ENCODE measurements around the gene WDR20.

WDR20 gene

DNA sequence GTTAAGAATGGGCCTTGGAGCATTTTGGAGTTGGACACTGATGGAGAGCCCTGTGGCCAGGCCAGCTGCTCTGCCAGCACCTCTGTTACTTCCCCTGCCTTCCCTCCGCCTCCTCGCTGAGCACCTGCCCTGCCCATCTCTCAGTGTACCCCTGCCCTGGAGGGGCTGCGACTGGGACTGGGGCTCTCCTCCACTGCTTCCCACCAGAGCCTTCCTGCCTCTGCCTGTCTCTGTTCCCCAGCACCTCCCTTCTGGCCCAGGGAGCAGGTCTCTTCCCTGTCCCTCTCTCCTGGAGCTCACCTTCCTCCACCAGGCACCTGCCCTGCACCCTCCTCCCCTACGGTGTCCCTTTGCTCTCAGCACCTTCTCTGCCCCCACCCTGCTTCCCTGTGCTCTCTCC is 62.1 kb downstream of the WDR20 start:
- DNase-seq = no peak

DNA sequence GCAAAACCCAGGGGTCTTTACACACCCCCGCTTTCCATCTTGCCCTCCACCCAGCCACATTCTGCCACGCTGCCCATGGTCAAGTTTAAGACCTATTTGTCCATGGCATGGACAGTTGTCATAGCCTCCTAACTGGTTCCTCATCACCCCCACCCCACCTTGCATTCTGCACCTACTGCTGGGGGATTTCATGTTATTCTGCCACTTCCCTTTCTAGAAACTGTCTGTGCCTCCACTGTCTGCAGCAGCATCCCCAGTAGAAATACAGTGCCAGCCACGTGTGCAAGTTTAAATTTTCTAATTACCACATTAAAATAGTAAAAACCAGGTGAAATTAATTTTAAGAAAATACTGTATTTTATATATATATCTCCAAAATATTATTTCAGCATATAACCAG is 63.2 kb downstream of the WDR20 start:
- DNase-seq = no peak

DNA sequence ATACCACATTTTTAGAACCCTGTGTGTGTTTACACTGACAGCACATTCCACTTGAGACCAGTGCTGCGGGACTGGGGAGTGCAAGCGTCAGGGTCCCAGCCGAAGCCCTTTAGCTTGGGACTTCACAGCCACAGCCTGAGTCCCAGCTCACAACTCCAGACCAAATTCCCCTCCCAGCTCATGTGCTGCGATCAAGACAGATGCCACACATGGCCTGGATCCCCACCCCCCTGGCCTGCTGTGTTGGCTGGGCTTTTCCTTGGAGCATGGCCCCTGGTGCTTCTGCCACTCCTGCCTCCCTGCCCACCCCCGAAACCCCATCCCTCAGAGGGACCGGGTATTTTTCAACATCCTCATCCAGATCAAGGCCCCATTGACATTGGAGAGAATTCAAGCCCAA is 63.7 kb downstream of the WDR20 start:
- DNase-seq = no peak

DNA sequence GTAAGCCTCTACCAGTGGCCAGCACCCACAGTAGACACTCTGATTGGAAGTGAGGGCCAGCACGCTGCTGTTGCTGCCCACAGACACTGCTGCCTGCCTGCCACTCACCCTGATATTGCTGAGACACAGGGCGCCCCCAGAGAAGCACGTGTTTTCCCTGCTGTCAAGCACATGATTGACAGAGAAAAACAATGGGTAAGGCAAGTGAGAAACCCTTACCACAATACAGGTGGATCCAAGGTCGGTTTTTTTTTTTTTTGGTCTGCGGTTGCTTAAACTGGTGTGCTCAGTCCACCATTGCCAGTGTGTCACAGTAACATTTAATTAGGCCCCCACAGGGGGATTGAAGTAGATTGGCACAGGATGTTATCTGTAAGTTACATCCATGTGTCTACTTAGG is 65.9 kb downstream of the WDR20 start:
- DNase-seq = no peak

DNA sequence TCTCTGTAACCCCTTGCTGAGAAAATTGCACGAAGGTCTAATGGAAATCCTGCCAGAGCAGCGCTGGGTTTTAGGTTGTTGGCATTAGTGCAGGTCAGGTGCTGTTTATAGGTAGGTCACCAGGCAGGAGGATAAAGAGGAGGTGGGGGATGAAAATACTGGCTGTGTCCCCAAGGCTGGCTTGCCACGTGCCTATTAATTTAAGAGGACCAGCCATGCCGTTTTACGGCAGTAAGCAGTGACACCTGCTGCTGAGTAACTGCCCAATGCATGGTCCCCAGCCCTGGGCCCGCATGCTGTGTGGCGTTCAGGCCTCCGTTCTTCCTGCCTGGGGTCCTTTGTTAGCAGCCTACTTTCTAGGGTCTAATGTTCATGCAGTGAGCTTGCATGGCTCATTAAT is 67.2 kb downstream of the WDR20 start:
- DNase-seq = no peak

DNA sequence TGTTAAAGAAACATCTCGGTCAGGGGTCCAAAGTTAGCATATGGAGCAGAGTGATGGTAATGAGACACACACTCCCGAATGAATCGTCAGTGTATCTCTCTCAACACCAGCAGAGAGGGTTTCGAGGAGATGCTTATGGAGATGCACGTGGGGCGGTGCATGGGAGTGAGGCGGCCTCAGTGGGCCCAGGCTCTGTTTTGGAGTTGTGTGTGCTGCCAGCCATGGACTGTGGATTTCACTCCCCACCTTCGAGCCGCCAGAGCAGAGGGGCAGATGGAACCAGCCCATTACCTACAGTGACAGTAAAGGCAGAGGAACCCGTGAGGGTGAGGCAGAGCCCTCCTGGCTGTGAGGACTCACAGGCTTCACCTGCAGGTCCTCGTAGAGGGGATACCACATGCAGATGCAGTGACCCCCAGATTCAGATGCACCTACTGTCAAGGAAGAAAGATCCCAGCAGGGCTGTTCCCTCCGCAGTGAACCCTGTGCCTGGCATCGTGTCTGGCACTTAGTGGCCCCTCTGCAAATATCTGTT is 68.2 kb downstream of the WDR20 start:
- no peak for DNase-seq

DNA sequence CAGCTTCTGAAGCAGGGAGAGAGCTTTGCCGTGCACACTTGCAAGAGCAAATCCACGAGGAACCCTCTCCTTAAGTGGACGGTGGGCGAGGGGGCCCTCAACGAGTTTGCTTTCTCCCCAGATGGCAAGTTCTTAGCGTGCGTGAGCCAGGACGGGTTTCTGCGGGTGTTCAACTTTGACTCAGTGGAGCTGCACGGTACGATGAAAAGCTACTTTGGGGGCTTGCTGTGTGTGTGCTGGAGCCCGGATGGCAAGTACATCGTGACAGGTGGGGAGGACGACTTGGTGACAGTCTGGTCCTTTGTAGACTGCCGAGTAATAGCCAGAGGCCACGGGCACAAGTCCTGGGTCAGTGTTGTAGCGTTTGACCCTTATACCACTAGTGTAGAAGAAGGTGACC is 69.0 kb downstream of the WDR20 start:
- no peak for DNase-seq

DNA sequence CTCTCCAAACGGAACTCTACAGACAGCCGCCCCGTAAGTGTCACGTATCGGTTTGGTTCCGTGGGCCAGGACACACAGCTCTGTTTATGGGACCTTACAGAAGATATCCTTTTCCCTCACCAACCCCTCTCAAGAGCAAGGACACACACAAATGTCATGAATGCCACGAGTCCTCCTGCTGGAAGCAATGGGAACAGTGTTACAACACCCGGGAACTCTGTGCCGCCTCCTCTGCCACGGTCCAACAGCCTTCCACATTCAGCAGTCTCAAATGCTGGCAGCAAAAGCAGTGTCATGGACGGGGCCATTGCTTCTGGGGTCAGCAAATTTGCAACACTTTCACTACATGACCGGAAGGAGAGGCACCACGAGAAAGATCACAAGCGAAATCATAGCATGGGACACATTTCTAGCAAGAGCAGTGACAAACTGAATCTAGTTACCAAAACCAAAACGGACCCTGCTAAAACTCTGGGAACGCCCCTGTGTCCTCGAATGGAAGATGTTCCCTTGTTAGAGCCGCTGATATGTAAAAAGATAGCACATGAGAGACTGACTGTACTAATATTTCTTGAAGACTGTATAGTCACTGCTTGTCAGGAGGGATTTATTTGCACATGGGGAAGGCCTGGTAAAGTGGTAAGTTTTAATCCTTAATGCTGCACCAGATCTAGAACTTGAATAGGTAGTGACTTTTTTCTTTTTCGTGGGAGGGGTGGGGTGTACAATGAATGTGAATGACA is 69.7 kb downstream of the WDR20 start:
- DNase-seq = no peak

DNA sequence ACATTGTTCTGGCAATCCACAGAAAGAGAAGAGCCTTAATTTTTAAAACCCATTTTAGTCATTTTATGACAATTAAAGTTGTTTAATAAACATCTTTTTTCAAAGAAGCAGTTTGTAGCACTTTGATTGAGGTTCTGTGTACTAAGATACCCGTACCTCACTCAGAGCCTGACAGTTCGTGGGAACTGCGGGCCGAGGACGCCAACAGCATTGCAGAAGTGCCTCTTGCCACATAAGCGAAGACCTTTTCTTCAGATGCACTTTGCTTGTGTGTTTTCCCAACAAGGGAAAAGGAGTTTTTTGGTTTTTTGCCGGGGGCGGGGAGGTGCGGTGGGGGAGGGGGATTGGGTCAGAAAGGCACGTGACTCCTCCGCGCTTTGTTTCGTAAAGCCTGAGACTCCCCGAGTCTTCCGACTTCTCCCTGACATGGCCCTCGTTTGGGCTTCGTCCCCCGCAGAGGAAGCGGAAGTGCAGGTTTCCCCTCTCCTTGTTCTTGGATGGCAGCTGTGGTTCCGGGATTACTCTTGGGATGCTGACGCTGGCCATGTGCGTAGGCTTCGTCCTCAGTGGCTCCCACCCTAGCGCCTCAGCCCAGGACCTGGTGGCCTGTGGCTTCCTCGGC is 70.8 kb downstream of the WDR20 start:
- no peak for DNase-seq

DNA sequence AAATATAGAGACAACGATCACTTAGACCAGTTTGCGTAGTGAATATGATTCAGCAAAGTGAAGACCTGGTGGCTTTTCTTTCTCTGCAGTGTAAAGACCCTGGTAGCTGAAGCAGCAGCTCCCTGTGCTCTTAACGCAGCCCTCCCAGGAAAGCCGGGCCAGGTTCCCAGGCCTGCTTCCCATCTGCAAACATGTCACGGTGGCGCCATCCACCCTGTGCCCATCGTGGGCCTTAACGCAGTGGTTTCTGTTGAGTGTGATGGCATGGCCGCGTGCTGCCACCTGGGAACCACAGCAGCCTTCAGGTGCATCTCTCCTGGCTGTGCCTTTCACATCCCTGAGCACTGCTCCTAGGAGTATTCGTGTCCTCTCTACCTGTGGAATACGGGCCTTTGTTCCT is 71.5 kb downstream of the WDR20 start:
- DNase-seq = no peak

DNA sequence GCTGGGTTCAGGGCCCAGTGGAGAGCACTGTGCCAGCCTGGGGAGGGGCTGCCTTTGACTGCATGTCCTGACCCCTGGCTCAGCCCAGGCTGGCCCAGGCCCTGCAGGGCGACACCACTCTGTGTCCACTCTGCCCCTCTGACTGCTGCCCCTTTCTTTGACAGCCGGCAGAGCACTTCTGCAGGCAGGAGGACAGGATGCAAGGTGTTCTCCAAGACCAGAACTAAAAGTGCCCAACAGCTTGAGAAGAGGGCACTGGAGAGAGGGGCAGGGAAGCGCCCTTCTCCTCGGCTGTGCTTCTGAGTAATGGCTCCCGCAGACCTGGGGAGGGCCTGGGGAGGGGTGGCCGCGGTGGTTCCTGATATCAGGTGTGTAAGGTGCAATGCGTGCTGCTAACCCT is 72.7 kb downstream of the WDR20 start:
- no peak for DNase-seq

DNA sequence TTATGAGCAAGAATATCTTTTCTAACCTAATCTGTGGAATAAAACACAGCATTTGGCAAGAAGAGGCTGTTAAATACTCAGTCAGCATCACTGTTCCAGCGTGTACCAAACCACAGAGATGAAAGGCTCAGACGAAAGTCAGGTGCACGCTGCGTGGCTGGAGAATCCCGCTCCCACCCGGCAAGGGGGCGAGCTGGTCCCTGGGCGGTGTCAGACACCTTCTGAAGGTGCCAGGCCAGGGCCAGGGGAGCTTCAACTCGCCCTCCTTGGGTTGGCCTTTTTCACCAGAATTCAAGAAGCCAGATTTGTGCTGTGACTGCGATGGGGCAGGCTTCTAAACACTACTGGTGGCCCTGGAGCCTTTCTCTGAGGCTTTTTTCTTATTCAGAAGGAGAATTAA is 73.1 kb downstream of the WDR20 start:
- no peak for DNase-seq

DNA sequence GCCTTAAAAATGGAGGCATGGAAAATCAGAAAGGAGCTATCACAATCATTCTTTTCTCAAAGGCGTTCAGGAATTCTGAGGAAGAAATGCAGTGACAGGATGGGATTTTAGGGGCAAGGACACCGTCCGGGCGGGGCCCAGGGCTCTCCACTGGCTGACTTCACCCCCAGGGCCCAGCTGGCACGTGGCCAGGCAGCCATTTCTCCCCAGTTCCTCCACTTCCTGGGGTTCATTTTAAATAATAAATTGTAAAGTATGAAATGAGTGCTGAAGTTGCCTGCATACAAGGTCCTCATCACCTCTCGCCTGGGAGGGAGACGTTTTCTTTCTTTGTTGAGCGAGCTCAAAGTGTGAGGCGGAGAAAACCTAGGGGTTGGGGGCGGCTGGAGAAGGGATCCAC is 73.8 kb downstream of the WDR20 start:
- DNase-seq = no peak

DNA sequence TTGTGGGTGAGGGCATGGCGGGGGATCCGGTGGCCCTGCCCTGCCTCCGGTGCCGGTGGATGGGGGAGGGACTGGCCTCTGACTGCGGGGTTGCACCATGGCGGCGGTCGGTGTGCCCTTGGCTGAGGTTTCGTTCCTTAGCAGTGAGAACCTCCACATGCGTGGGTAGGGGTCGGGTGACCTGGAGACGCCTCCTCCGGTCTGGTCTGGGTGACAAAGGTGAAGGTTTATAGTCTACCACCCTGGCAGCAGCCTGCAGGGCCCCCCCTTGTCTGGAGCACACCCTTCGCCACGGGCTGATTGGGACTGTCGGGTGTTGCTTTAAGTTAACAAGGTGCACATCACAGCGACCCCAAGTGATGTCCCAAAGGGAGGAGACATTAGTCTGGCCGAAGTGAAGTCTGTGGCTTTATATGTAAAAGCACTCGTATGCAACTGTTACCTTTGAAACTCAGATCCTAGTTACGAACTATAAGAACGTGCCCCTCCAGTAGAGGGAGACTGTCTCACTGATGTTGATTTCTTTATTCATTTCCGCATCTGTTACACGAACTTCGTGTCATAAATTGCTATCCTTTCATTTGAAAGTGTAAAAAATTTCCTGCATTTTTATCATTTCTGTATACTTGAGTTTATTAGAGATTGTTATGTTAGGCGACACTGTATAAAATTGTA is 74.4 kb downstream of the WDR20 start:
- no peak for DNase-seq

DNA sequence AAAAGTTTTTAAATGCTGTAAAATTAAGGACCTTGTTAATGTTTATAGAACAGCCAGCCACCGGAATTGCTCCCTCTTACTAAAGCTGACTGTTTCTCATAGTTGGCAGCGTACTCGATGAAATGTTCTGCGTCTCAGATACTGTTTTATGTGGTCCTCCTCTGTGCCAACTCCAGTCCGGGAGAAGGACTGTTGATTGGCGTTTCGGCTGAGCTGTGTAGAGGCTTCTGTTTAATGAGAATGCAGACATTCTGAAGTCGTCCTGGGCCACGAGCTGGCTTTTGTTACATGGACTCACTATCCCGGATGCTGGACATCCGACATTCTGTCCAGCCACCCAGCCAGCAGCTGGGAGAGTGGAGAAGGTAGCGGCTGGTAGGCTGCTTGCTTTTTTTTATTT is 75.4 kb downstream of the WDR20 start:
- DNase-seq = no peak

DNA sequence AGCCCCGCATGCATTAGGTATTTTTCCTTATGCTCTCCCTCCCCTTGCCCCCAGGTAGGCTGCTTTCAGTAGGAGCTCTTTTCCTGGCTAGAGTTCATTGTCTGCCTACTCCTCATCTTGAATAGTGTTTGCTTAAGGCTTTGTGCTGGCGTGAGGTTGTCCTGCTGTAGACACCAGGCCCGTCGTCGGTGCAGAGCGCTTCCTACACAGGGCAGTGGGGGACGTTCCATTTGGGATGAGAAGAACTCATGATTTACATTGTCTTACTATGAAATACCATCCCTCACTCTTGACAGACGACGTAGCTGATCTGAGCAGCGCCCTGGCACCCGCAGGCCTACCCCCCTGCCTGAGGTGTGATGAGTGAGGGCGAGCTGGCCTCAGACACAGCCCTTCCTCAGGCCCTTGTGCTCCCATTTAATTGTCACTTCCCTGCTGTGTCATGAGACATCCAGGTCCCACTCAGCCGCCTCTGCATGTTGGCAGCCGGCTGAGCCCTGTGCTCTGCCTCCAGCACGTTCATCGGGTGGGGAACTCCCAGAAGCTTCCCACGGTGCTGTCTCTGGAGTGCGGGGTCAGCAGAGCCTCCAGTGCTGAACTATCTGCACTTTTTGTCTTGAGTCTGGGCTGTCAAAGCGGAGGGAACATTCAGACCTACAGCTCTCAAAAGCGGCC is 76.0 kb downstream of the WDR20 start:
- DNase-seq = no peak

DNA sequence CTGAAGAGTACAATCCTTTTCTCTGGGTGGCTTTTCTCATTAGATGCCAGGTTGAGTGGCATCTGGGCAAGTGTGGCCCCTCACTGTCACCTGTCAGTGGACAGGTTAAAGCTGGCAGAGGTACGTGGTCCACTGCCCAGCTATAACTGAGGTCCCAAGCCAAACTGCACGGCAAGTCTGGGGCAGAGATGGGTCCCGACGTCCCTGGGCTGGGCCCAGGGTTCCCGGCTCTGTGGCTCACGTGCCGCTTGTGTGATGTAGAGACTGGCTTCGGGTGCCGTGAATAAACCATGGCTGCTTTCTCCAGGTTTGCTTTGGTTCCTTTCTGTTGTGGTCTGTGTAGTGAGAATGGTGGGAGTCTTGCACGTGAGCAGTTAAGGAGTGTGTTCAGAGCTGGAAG is 77.7 kb downstream of the WDR20 start:
- DNase-seq = no peak

DNA sequence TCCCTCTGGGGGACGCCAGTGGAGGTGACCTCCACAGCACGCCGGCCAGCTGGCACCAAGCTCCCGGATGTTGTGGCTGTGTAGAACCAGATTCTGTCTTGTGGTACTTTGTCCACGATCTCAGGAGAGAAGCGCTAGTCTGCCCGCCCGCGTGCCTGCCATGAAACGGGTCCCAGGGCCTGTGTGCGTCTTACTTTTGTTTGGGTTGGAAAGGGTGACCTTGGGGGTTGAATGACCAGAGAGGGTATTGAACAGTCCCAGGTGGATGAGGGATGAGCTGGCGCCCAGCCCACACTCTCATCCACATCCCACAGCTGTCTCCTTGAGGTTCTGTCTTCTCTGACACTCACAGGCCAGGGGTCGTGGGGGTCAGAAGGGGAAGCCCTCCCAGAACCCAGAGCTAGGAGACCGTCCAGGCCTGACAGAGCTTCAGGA is 78.3 kb downstream of the WDR20 start:
- DNase-seq = no peak

DNA sequence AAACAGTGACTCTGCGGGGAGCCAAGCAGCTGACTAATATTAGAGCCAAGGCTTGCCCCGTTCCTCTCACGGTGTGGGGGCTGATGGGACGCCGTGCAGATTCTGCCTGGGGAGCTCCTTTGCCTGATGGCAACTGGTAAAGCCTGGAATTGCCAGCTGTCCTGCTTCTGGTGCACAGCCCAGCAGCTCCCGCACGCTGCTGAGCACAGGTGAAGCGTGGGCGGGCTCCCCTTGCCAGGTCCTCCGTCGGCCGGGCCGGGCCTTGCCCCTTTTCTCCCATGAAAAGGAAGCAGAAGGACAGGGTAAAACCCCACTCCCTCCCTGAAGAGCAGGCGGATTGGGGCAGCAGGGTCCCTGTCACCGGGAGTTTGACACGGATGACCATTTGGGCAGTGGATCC is 79.0 kb downstream of the WDR20 start:
- no peak for DNase-seq

DNA sequence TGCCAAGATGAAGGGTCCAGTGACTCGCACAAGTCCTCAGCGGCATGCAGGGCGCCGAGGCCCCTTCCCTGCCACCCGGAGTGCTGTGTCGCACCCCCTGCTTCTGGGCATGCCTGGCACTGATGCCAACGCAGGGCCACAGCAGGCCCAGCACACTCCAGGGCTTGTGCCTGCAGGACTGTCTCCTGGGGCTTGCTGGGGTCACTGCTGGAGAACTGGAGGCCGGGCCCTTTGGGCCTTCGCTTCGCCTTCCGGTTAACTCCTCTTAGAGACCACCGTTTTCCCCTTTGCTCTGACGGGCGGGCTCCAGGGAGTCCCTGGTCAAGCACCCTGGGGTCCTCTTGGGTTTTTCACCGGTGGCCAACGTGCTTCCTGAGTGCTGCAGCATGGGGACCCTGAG is 79.6 kb downstream of the WDR20 start:
- DNase-seq = no peak

DNA sequence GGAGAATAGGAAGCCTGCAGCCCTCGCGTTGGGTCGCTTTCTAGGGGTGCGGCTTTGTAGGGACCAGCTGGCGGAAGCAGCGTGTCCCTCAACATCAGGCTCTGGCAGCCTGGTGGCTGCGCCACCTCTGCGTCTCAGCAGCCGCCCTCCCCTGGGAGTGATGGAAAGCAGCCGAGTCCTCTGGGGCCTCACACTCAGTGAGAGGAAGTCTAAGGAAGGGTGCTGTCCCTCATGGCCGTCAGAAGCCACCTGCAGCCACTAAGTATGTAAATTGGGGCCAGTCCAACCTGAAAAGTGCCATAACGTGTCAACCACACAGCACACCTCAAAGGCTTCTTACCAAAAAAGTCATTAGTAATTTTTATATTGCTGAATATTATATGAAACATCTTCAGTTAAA is 80.3 kb downstream of the WDR20 start:
- no peak for DNase-seq

DNA sequence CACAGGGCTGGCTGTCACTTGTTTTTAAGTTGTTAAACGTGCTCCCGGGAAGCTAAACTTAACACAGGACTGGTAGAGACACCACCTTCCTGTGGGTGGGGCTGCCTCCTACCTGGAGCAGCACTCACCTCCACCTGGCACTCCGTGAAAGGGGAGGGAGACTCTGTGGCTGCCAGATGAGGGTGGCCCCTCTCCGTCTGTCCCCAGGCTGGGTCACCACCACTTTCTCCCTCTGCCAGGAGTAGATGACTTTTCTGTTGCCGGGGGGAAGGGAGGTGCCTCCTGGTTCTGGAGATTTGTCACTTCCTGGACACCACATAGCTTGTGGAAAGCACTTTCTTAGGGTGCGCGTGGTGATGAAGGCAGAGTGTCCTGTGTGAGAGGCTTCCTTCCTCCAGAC is 81.3 kb downstream of the WDR20 start:
- no peak for DNase-seq

DNA sequence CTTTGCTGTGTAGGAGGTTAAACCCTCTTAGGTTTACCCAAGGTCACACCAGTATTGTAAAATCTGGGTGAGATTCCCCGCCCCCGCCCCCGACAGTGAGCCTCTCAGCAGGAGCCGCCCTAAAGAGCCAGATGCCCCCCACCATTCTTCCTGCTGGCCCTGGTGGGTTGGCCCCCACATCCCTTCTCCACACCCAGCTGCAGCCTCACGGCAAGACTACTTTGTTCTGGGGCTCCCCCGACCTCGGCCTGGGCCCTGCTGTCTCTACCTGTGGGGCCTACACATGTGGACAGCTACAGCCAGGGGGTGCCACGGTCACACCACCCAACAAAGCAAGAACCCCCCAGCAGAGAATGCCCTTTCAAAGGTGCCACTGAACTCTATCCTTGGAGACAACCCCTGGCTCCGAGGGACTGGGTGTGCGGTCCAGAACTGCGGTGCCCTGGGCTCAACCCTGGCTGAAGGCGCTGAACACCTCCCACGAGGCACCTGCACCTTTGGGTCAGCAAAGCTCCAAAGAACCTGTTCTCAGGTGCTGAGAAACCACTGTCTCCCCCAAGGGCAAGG is 82.4 kb downstream of the WDR20 start:
- no peak for DNase-seq

Measured in NCI-H524 treated with DMSO at 0.1 percent for 48 hours (cell line).